Measurements from ENCODE around the gene WNK3.

Gene WNK3

GRCh38 chrX:54213603-54214002, 144.2 kb downstream of the WNK3 start:
- H3K9me3 ChIP-seq = no peaks in the 10 kb centered on the region
- no peaks in the 10 kb centered on the region for H3K4me1 ChIP-seq
- no peak for DNase-seq (ENCODE audit: low spot score in 2 of 2)
- no peak overlapping the region for H3K4me3 ChIP-seq
- H3K36me3 ChIP-seq (replicated peaks) = no peaks in the 10 kb centered on the region
- H3K27me3 ChIP-seq (ENCODE audit: low read depth) = no peaks in the 10 kb centered on the region
- in situ Hi-C loops (cut with MboI; ENCODE audit: low sequenced_read_pairs) = no loop called here

- H3K9me3 ChIP-seq = no peaks in the 10 kb centered on the region
- no peaks in the 10 kb centered on the region for H3K27me3 ChIP-seq (ENCODE audit: low read depth)
- H3K4me1 ChIP-seq = no peaks in the 10 kb centered on the region
- in situ Hi-C loops (cut with MboI; ENCODE audit: low sequenced_read_pairs) = no loop called here
- H3K36me3 ChIP-seq (replicated peaks) = no peaks in the 10 kb centered on the region
- no peak overlapping the region for H3K4me3 ChIP-seq
- DNase-seq (ENCODE audit: low spot score in 2 of 2) = no peak
Observed at GRCh38 chrX:54208531-54208930, 149.3 kb downstream of the WNK3 start.

DNA sequence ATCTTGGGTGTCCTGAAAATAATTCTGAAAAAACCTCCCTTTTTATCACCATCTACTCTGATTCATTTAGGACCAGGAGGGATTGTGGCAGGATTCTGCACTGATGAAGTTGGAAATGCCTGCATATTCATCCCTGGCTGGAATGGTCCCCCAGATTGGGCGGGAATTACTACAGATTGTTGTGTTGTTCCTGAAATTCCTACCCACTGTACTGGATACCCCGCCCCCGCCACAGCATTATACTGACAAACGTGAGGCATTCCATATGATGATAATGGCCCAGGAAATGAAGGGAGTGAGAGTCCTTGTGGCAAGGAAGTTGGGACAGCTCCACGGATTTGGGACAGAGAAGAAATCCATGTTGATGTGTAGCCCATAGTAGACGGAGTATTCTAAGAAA, 159.6 kb downstream of the WNK3 start:
- H3K27me3 ChIP-seq (ENCODE audit: low read depth) = no peaks in the 10 kb centered on the region
- no peaks in the 10 kb centered on the region; the same call in 1 of the 2 replicates for H3K36me3 ChIP-seq (replicated peaks)
- DNase-seq (ENCODE audit: low spot score in 2 of 2) = peak in 1 of 2 experiments; percentile 50
- H3K4me3 ChIP-seq = no peak overlapping the region
- in situ Hi-C loops (cut with MboI; ENCODE audit: low sequenced_read_pairs) = no loop called here
- H3K9me3 ChIP-seq = no peaks in the 10 kb centered on the region
- H3K4me1 ChIP-seq = peaks cover 21% of the 10 kb centered on the region

DNA sequence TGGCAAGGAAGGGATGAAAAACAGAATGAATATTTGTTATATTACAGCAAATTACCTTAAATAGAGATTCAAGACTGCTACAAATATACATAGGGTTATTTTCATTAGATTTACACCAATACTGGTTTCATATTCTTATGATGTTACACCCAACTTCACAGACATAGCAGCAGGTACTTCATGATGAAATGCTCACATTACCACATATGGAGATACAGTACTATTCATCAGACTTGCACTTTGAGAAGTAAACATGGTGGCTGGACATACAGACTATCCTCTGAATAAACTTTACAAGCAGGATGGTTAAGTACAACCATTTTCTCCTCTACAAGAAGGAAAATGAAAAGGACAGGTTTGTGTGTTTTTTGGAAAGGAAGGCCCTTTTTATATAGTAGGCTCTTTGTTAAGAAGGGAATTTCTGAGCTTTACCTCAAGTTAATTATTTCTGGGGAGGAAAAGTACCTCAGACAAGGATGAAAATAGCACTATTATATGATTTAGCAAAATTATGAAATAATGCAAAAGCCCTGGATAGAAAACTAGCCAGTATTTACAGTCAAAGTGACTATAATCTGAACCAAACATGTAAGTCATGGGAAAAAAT, 162.8 kb downstream of the WNK3 start:
- Histone ChIP-seq H3K9me3 (no peaks in the 10 kb centered on the region), H3K27me3 (ENCODE audit: low read depth) (no peaks in the 10 kb centered on the region), H3K36me3 (replicated peaks) (no peaks in the 10 kb centered on the region; the same call in 1 of the 2 replicates), H3K4me1 (peaks cover 21% of the 10 kb centered on the region), H3K4me3 (no peak overlapping the region)
- no peak for DNase-seq (ENCODE audit: low spot score in 2 of 2)
- in situ Hi-C loops (cut with MboI; ENCODE audit: low sequenced_read_pairs) = no loop called here

DNA sequence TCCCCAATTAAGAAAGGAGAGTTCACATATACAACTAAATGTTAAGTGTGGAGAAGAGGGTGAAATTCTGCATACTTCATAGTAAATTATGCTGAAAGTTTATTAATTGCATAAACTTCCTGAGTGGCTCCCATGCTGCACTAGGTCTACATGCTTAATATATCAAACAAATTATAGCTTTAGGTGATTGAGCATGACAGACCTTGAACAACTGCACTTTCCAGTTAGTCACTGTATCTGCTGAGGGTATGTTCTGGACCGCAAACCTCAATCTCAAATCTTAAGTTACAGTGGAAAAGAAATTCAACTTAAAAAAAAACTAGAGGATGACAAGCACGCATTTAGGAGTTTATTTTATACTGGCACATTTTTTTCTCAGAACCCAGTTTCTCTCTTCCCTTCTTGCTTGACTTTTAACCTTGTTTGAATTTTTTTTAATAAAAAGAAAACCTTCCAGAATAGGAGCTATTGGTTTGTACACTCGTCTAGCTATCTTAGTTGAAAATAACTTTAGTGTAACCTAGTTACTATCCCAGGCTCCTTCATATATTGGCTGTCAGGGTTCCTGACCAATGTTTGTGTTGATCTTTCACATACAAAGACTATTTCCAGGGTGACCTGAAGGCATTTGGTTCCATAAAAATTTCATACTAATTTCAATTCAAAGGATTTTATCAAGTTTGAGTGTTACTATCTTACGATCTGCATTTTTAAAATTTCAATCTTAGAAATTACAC, 164.6 kb downstream of the WNK3 start:
- no peak for DNase-seq (ENCODE audit: low spot score in 2 of 2)
- in situ Hi-C loops (cut with MboI; ENCODE audit: low sequenced_read_pairs) = no loop called here
- no peaks in the 10 kb centered on the region; the same call in 1 of the 2 replicates for H3K36me3 ChIP-seq (replicated peaks)
- H3K9me3 ChIP-seq = no peaks in the 10 kb centered on the region
- no peak overlapping the region for H3K4me3 ChIP-seq
- no peaks in the 10 kb centered on the region for H3K27me3 ChIP-seq (ENCODE audit: low read depth)
- H3K4me1 ChIP-seq = peaks cover 21% of the 10 kb centered on the region

DNA sequence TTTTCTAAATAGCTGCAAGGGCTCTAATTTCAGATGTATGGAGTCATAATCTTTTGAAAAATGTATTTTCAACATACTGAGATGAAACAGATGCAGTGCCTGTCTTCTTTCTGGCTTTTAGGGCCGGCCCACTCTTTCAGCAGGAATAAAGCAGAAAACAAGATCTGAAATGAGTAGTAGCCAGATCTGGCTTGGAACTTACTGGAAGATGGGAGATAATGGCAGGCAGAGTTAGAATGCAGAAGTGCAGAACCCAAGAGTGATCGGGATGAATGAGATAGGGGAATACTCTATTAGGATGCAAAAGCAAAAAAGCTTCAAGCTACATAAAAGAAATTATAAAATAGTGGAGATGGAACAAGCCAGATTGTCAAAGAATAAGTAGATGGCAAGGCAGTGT, 173.4 kb downstream of the WNK3 start:
- H3K4me1 ChIP-seq = peaks cover 4% of the 10 kb centered on the region
- H3K27me3 ChIP-seq (ENCODE audit: low read depth) = no peaks in the 10 kb centered on the region
- no peak for DNase-seq (ENCODE audit: low spot score in 2 of 2)
- no peak overlapping the region for H3K4me3 ChIP-seq
- H3K9me3 ChIP-seq = no peaks in the 10 kb centered on the region
- H3K36me3 ChIP-seq (replicated peaks) = no peaks in the 10 kb centered on the region
- in situ Hi-C loops (cut with MboI; ENCODE audit: low sequenced_read_pairs) = no loop called here

GRCh38 chrX:54182864-54183613, 174.8 kb downstream of the WNK3 start, which contains the start of gene FAM120C:
Gene FAM120C (minus strand): TSS chrX:54183254. CDS start chrX:54183198, 56 bp downstream.
- Histone ChIP-seq H3K4me3 (peak within 1 kb of the TSS; percentile 61), H3K36me3 (replicated peaks) (no peaks in the 10 kb centered on the region), H3K4me1 (peaks cover 15% of the 10 kb centered on the region), H3K9me3 (no peaks in the 10 kb centered on the region), H3K27me3 (ENCODE audit: low read depth) (no peaks in the 10 kb centered on the region)
- in situ Hi-C loops (cut with MboI; ENCODE audit: low sequenced_read_pairs) = no loop called here
- peak; percentile 86 to 91 for DNase-seq (ENCODE audit: low spot score in 2 of 2)

- in situ Hi-C loops (cut with MboI; ENCODE audit: low sequenced_read_pairs) = no loop called here
- H3K4me3 ChIP-seq = peak overlapping the region; percentile 61
- H3K27me3 ChIP-seq (ENCODE audit: low read depth) = no peaks in the 10 kb centered on the region
- no peaks in the 10 kb centered on the region for H3K9me3 ChIP-seq
- no peaks in the 10 kb centered on the region for H3K36me3 ChIP-seq (replicated peaks)
- peaks cover 22% of the 10 kb centered on the region for H3K4me1 ChIP-seq
- DNase-seq (ENCODE audit: low spot score in 2 of 2) = peak; percentile 51 to 75
Observed at GRCh38 chrX:54182194-54182863, 175.5 kb downstream of the WNK3 start.

DNA sequence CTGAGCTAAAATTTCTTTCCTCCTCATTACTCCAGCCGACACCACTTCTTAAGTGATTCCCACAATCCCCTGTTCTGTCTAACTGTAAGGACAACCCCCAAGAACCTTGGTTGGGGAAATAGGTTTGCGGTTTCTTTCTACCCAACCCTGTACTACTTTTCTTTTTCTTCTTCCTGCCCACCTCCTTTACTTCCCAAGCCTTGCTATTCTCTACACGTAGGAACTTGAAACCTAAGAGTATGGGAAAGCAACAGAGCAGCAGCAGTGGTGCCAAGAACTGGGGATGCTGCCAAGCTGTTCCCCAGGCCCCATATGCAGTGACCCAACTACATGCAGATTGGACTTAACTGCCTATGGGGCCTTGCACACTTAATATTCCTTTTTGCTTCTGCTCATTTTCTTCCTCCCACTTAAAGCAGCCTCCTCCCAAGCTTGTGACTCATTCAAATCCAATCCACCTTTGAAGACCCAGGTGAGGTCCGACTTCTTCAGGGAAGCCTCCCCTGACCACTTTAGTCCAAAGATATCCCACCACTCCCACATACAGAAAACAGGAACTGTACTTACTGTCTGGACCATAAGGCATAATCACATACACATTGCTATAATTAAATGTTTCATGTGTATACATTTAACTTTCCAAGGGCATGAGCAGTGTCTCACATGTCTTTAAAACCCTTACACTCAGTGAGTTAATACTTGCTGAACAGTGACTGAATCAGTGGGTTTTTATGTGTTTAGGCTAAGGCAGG, 176.5 kb downstream of the WNK3 start:
- DNase-seq (ENCODE audit: low spot score in 2 of 2) = peak in 1 of 2 experiments; percentile 10
- in situ Hi-C loops (cut with MboI; ENCODE audit: low sequenced_read_pairs) = no loop called here

GRCh38 chrX:54180403-54180802, 177.4 kb downstream of the WNK3 start:
- DNase-seq (ENCODE audit: low spot score in 2 of 2) = no peak
- peaks cover 22% of the 10 kb centered on the region for H3K4me1 ChIP-seq
- peaks cover 8% of the 10 kb centered on the region for H3K36me3 ChIP-seq (replicated peaks)
- in situ Hi-C loops (cut with MboI; ENCODE audit: low sequenced_read_pairs) = no loop called here
- peak overlapping the region; percentile 61 for H3K4me3 ChIP-seq
- no peaks in the 10 kb centered on the region for H3K9me3 ChIP-seq
- H3K27me3 ChIP-seq (ENCODE audit: low read depth) = no peaks in the 10 kb centered on the region

More for the DNA sequence above, 176.5 kb downstream of the WNK3 start:
- Histone ChIP-seq H3K4me3 (peak overlapping the region; percentile 61), H3K36me3 (replicated peaks) (peaks cover 4% of the 10 kb centered on the region), H3K27me3 (ENCODE audit: low read depth) (no peaks in the 10 kb centered on the region), H3K4me1 (peaks cover 22% of the 10 kb centered on the region), H3K9me3 (no peaks in the 10 kb centered on the region)

DNA sequence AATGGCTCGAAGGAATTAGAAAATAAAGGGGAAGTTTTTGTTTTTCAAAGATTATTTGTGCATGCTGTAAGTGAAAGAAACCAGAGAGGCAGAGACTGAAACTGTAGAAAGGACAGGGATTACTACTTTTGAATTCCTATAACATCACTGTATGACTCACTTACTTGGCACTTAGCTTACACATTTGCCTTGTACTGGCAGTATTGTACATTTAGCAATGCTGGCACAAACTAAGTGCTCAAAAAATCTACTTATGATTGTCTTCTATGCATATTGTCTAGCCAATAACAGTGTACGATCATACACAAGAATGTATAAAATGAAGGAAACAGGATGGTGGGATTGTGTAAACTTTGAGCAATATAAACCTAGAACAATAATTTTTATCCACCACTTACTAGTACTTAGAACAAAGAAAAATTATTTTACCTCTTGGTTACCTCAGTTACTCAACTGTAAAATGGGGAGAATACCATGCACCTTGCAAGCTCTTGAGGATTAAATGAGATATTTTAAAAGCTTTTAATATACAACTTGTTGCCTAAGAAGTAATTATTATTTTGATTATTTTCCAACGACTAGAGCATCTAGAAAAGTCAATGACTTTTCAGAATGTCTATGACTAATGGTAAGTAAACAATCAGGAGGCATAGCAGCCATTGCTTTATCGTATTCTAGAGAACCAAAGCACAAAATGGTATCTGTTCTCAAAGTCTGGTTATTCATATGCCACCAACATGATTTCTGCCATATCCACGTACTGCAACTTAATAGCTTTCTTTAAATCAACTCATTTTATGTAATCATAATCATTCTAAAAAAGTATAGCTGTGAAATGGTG, 179.5 kb downstream of the WNK3 start:
- Histone ChIP-seq H3K9me3 (no peaks in the 10 kb centered on the region), H3K4me1 (peaks cover 18% of the 10 kb centered on the region), H3K27me3 (ENCODE audit: low read depth) (no peaks in the 10 kb centered on the region), H3K4me3 (peak overlapping the region; percentile 61; the same call in 1 of the 2 replicates), H3K36me3 (replicated peaks) (peaks cover 12% of the 10 kb centered on the region)
- in situ Hi-C loops (cut with MboI; ENCODE audit: low sequenced_read_pairs) = no loop called here
- DNase-seq (ENCODE audit: low spot score in 2 of 2) = peak in 1 of 2 experiments; percentile 35

GRCh38 chrX:54177306-54177705, 180.5 kb downstream of the WNK3 start:
- H3K4me1 ChIP-seq = peaks cover 18% of the 10 kb centered on the region
- no peaks in the 10 kb centered on the region for H3K27me3 ChIP-seq (ENCODE audit: low read depth)
- H3K36me3 ChIP-seq (replicated peaks) = peaks cover 12% of the 10 kb centered on the region
- no peaks in the 10 kb centered on the region for H3K9me3 ChIP-seq
- DNase-seq (ENCODE audit: low spot score in 2 of 2) = no peak
- in situ Hi-C loops (cut with MboI; ENCODE audit: low sequenced_read_pairs) = no loop called here
- H3K4me3 ChIP-seq = no peak overlapping the region

All from HAP-1 (cell line).